NCI-H1436 (cell line): Measurements from ENCODE around the gene EYA2.

Experiments used
- DNase-seq: peaks from one replicate; lab custom pipeline; 2025; lab: John Stamatoyannopoulos, UW

Gene EYA2

DNA sequence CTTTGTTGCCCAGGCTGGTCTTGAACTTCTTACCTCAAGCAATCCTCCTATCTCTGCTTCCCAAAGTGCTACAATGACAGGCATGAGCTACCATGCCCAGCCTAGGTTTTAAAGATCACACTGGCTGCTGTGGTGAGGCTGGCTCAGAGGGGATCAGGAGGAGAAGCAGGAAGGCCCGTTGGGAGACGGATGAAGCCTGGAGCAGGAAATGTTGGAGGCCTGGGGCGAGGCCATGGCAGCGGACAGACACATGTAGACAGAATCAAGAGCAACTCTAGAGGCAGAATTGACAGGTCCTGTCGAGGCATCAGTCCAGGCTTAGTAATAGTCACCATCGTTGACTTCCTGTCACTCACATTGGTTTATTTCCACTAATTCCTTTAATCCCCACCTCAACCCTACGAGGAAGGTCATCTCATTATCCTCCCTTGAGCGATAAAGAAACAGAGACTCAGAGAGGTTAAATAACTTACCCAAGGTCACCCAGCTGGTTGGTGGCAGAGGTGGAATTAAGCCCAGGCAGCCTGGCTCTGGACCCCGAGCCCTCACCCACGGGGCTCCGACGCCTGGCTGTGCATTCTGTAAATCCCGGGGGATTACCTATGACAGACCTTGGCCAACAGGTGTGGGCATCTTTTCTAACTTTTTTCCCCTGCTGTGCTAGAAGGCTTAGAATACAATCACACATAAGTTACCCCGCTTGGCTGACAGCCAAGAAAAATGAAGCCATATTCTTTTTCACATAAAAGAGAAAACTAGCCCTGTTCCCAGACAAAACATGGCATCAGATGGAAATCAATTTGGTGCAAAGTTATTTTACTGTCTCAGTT lies 113.4 kb downstream of the EYA2 start:
- DNase-seq, result no peak

- no peak for DNase-seq
These were observed 114.3 kb downstream of the EYA2 start for GRCh38 chr20:47008842-47009518.

DNA sequence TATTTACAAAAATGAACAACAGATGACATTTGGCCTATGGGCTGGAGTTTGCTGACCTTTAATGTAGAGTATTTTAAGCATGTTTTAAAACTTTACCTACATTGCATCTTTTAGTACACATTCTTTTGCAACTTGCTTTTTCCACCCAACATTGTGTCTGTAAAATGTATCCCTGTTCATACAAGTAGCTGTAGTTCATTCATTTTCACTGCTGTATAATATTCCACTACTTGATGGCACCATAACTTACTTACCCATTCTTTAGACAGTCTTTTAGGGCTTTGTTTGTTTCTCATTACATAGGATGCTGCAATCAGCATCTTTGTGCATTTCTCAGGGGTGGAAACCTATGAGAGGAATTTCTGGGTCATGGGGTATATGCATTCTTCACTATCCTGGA lies 115.1 kb downstream of the EYA2 start:
- DNase-seq, result no peak

DNA sequence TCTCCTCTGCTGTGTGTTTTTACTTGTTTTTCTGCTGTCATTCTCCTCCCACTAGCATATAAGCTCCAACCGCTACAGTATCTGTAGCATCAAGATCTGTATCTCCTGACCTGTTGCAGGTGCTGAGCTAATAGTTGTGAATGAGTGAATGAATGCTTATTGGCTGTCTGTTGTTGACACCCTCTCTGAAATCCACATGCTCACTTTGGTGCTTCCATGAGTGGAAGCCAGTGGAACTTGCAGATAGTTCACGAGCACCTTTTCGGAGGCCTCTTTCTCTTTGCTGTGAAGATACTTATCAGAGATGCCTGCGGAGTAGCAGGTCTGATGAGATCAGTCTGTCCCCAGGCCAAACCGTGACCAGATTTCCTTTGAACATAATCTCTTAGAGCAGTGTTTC lies 117.3 kb downstream of the EYA2 start:
- DNase-seq, result no peak

DNA sequence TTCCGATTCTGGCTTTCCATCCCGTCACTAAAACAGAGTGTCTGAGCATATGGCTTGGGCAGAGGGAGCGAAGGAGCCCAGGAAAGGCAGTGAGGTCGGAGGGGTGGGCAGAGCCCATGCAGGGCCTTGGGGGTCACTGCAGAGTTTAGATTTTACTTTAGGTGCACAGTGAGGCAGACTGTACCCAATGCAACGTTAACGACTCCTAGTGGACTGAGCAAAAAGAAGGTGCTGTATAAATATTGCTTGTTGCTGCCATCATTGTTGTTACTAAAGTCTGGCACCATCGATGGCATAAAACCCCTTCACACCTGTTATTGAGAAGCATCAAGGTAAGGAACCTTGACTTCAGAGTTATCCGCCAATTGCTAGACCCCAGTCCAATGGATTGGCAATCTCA lies 119.0 kb downstream of the EYA2 start:
- no peak for DNase-seq

- no peak for DNase-seq
These were observed 121.5 kb downstream of the EYA2 start for GRCh38 chr20:47016068-47016664.

DNA sequence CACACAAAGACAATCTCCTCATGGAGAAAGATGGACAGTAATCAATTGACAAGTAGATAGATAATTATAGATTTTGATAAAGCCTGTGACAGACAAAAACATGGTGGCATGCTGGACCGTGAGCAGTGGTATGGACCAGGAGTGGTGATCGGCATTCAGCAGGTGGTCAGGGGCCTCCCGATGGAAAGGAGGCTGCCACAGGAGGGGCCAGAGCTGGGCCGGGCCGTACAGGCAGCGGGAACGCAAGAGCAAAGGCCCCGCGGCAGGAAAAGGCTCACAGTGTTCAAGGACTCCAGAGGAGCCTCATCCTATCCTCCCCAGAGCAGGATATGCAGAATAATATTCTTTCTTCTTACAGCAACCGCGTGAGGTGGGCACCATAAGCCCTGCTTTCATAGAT lies 123.7 kb downstream of the EYA2 start:
- DNase-seq, result no peak

GRCh38 chr20:47019121-47019824 lies 124.6 kb downstream of the EYA2 start:
- DNase-seq, result no peak

GRCh38 chr20:47020231-47020630 lies 125.6 kb downstream of the EYA2 start:
- no peak for DNase-seq

GRCh38 chr20:47021850-47022249 lies 127.2 kb downstream of the EYA2 start:
- DNase-seq, result no peak

GRCh38 chr20:47024461-47024937 lies 129.9 kb downstream of the EYA2 start:
- DNase-seq, result no peak

DNA sequence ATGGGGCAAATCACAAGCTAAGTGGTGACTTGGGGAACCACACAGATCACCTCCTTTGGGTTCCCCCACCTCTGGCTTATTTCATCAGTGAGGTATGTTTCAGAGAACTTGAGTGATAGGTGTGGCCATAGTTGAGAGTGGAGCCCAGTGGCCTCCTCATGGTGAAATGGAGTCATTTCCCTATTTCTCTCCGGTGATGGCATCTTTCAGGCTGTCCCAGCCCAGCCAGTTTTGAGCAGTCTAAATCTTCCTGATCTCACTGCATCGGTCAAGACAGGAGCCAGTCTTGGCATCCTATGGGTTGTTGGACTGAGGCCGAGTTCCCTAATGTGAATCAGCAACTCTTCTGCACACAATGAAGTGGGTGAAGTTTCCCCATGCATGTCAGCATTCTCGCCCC lies 132.4 kb downstream of the EYA2 start:
- DNase-seq, result no peak

DNA sequence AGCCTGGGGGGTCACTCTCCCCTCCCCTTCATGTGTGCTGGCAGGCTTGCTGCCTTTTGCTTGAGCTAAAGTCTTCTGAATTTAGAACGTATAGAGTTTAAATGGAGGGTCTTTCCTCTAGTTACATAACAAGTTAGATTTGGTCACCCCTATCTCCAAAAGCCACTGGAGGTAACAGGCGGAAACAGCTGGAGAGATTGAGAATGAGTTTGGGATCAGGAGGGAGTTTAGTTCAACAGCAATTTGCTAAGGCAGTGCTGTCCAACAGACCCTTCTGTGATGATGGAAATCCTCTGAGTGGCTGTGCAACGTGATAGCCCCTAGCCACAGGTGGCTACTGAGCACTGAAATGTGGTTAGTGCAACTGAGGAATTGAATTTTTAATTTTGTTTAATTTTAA lies 132.8 kb downstream of the EYA2 start:
- DNase-seq, result no peak

- DNase-seq, result no peak
These were observed 133.8 kb downstream of the EYA2 start for GRCh38 chr20:47028487-47028886.

DNA sequence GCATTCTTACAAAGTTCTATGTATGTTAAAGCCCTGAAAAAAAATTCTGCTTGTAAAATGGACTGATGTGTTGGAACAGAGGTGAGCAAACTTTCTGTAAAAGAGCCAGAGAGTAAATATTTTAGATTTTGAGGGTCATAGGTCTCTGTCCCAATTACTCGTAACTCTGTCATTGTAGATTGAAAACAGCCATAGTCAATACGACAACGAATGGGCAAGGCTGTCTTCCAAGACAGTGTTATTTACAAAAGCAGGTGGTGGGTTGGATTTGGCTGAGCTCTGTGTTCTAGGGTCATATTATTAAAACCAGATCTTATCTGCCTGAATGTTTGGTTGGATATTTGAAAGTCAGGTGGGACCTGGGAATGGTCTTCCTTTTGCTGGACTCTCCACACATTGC lies 135.2 kb downstream of the EYA2 start:
- DNase-seq, result no peak

- DNase-seq, result no peak
These were observed 135.7 kb downstream of the EYA2 start for GRCh38 chr20:47030271-47030810.

GRCh38 chr20:47031004-47031403 lies 136.4 kb downstream of the EYA2 start:
- DNase-seq, result no peak

DNA sequence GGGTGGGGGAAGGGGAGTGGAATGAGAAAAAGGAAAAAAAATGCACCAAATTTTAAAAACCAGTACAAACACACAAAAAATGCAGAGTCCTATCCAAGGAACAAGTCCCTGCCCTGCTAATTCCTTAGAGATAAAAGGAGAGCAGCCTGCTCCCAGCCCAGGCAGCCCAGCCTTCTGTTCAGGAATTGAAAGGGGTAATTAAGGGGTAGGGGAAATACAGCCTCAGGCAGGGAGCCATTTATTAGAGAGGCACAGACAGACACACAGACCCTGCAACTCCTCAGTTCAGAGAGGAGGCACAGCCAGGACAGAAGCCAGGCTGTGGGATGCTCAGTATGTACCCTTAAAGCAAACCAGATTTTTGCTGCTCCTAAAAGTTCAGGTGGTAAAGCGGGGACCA lies 137.2 kb downstream of the EYA2 start:
- DNase-seq, result no peak

GRCh38 chr20:47032933-47033578 lies 138.4 kb downstream of the EYA2 start:
- no peak for DNase-seq

GRCh38 chr20:47033665-47034064 lies 139.0 kb downstream of the EYA2 start:
- DNase-seq, result no peak

DNA sequence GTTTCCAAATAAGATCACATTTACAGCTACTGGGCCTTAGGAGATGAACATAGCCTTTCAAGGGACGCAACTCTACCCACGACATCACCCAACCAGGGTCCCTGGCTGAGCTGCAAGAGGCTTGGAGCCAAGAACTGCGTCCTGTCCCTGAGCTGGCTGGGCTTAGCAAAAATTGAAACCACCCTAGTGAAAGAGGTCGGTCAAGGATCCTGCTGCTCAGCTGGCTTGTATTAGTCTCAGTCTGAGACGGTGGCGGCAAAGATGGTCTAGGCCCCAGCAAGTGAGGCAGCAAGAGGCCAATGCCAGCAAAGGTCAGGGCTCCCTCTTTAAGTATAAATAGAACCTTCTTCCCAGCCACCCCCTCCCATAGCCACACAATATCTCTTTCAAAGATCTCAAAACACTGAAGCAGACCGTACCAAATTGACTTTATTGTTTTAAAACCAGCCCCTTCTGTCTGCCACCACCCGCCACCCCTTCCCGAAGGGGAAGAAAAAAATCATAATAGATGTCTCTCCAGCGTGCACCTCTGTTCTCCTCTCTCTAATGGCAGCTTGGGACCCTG lies 140.5 kb downstream of the EYA2 start:
- no peak for DNase-seq
